Measurements from ENCODE around the gene SPATS2.

The SPATS2 gene

GRCh38 chr12:49543221-49543913 lies 176.1 kb downstream of the SPATS2 start:
- DNase-seq = no peak

- DNase-seq = no peak
Observed at GRCh38 chr12:49543914-49544815, 176.9 kb downstream of the SPATS2 start.

GRCh38 chr12:49545815-49546214 lies 178.6 kb downstream of the SPATS2 start:
- no peak for DNase-seq

GRCh38 chr12:49546481-49546880 lies 179.2 kb downstream of the SPATS2 start:
- DNase-seq = no peak

- DNase-seq = no peak
Observed at GRCh38 chr12:49547090-49547690, 179.9 kb downstream of the SPATS2 start.

- no peak for DNase-seq
Observed at GRCh38 chr12:49548481-49548821, 181.2 kb downstream of the SPATS2 start.

- peak; percentile 15 for DNase-seq
Observed at GRCh38 chr12:49548822-49549648, 181.8 kb downstream of the SPATS2 start.

- no peak for DNase-seq
Observed at GRCh38 chr12:49549735-49550692, 182.8 kb downstream of the SPATS2 start.

GRCh38 chr12:49550693-49551252 lies 183.5 kb downstream of the SPATS2 start:
- no peak for DNase-seq

- DNase-seq = no peak
Observed at GRCh38 chr12:49552014-49552413, 184.8 kb downstream of the SPATS2 start.

- no peak for DNase-seq
Observed at GRCh38 chr12:49552425-49552824, 185.2 kb downstream of the SPATS2 start.

- no peak for DNase-seq
Observed at GRCh38 chr12:49552899-49553298, 185.6 kb downstream of the SPATS2 start.

- peak; percentile 63 for DNase-seq
Observed at GRCh38 chr12:49553512-49554088, 186.3 kb downstream of the SPATS2 start.

- DNase-seq = no peak
Observed at GRCh38 chr12:49554266-49554665, 187.0 kb downstream of the SPATS2 start.

- DNase-seq = no peak
Observed at GRCh38 chr12:49555631-49556390, 188.5 kb downstream of the SPATS2 start.

- no peak for DNase-seq
Observed at GRCh38 chr12:49556391-49557186, 189.3 kb downstream of the SPATS2 start.

- no peak for DNase-seq
Observed at GRCh38 chr12:49557187-49557916, 190.1 kb downstream of the SPATS2 start.

- no peak for DNase-seq
Observed at GRCh38 chr12:49557917-49558215, 190.6 kb downstream of the SPATS2 start.

- DNase-seq = no peak
Observed at GRCh38 chr12:49558526-49558925, 191.3 kb downstream of the SPATS2 start.
